A549 (cell line): ENCODE results near the gene TNRC6A. TPM values are rescaled to one million over a fixed set of nuclear protein-coding genes. Genes with fewer than 3 reads are reported as not detected.
A peak's percentile ranks its signal among the peaks of the same experiment; 100 is the strongest.

Experiments
- ATAC-seq, 2 experiments: fragments of 200-7000 bp in 1 of 2; fragments of >200 bp in 1 of 2; cut with Nextera tagmentation in 1 of 2; cut with Tn5 transposase in 1 of 2; 3 replicates each; pipeline versions ENCODE4 v1.8.0 to v1.9.1; 2018 to 2020; ENCODE audit warnings: mild to moderate bottlenecking in 1 of 2, moderate library complexity in 1 of 2
- CTCF ChIA-PET: fragments of 300-600 bp; sonication (Branson Sonifier 250); formaldehyde crosslinking; extraction: SDS; loops from one replicate; lab custom pipeline; 2021; ENCODE audit warnings: antibody characterized with exemption, inconsistent platforms; lab: Yijun Ruan, JAX
- POLR2A ChIA-PET: fragments of 350-600 bp; formaldehyde crosslinking; extraction: SDS; loops from one replicate; lab custom pipeline; 2021; ENCODE audit warnings: antibody characterized with exemption, inconsistent platforms; lab: Yijun Ruan, JAX
- DNase-seq, 2 experiments: peaks; one replicate each; pipeline versions ENCODE4 v3.0.0 to v3.0.0-alpha.2; 2011 to 2016; ENCODE audit warnings: low read depth in 1 of 2, low spot score in 1 of 2
- FAIRE-seq: peaks from 2 replicates; lab custom pipeline; 2011; peaks lifted over from hg19 to GRCh38; lab: Jason Lieb, UNC
- H3K27ac ChIP-seq, 2 experiments: fragments of >200 bp; sonication (Bioruptor Twin); formaldehyde crosslinking; 3 replicates each; pipeline ENCODE4 v1.5.1; 2016 to 2017
- H3K4me1 ChIP-seq: fragments of >200 bp; sonication (Bioruptor Twin); formaldehyde crosslinking; 3 replicates; pipeline ENCODE4 v1.6.1; 2016
- H3K4me2 ChIP-seq: fragments of >200 bp; sonication (Bioruptor Twin); formaldehyde crosslinking; 3 replicates; pipeline ENCODE4 v1.6.1; 2016
- H3K4me3 ChIP-seq: fragments of >200 bp; sonication (Bioruptor Twin); formaldehyde crosslinking; 3 replicates; pipeline ENCODE4 v1.5.1; 2016
- H3K9me3 ChIP-seq: fragments of >200 bp; sonication (Bioruptor Twin); formaldehyde crosslinking; 3 replicates; pipeline ENCODE4 v1.6.1; 2016
- BCL3 ChIP-seq: fragments of >200 bp; sonication (Bioruptor Twin); formaldehyde crosslinking; IDR thresholded peaks from 3 replicates; pipeline ENCODE4 v1.6.1; 2016
- BHLHE40 ChIP-seq: IDR thresholded peaks from 2 replicates; pipeline ENCODE4 v1.6.1; 2012; ENCODE audit warnings: low read depth, low read length, inconsistent platforms
- CBX8 ChIP-seq: fragments of 200-600 bp; sonication (generic); IDR thresholded peaks from 2 replicates; pipeline ENCODE4 v1.6.1; 2016
- ELK1 ChIP-seq: fragments of 150-350 bp; IDR thresholded peaks from 2 replicates; pipeline ENCODE4 v1.6.1; 2014; ENCODE audit warnings: low read depth, mild to moderate bottlenecking, low read length
- FOSL2 ChIP-seq, 2 experiments: fragments of 450-650 bp in 1 of 2; fragments of >200 bp in 1 of 2; sonication (Bioruptor Twin) in 1 of 2; formaldehyde crosslinking; IDR thresholded peaks; 2 replicates each; pipeline versions ENCODE4 v1.5.0 to v1.6.1; 2016 to 2020; ENCODE audit warnings: mild to moderate bottlenecking in 1 of 2, moderate library complexity in 1 of 2
- GATA3 ChIP-seq: IDR thresholded peaks from 2 replicates; pipeline ENCODE4 v1.6.1; 2012; ENCODE audit warnings: borderline replicate concordance
- HDAC2 ChIP-seq: fragments of 200-600 bp; sonication (generic); IDR thresholded peaks from 2 replicates; pipeline ENCODE4 v1.6.1; 2016
- MAFK ChIP-seq: fragments of 450-650 bp; IDR thresholded peaks from 2 replicates; pipeline ENCODE4 v1.6.1; 2014; ENCODE audit not compliant: partially characterized antibody
- MYC ChIP-seq: IDR thresholded peaks from 2 replicates; pipeline ENCODE4 v1.6.1; 2012; ENCODE audit warnings: mild to moderate bottlenecking, inconsistent platforms, low read length, improper control_type of control experiment, borderline replicate concordance
- RCOR1 ChIP-seq: fragments of 150-350 bp; IDR thresholded peaks from 2 replicates; pipeline ENCODE4 v1.6.1; 2014; ENCODE audit warnings: antibody characterized with exemption, low read length, low read depth
- REST ChIP-seq: fragments of 200-600 bp; sonication (generic); IDR thresholded peaks from 2 replicates; pipeline ENCODE4 v1.6.1; 2016; ENCODE audit warnings: antibody characterized with exemption, mild to moderate bottlenecking, moderate library complexity
- RFX5 ChIP-seq: fragments of 450-650 bp; IDR thresholded peaks from 2 replicates; pipeline ENCODE4 v1.7.1; 2014; ENCODE audit warnings: antibody characterized with exemption, mild to moderate bottlenecking, moderate library complexity
- RNF2 ChIP-seq: fragments of 200-600 bp; sonication (generic); IDR thresholded peaks from 2 replicates; pipeline ENCODE4 v1.6.1; 2016; ENCODE audit warnings: low read depth, mild to moderate bottlenecking, antibody characterized with exemption, moderate library complexity, borderline replicate concordance
- TP53 ChIP-seq: fragments of 250-450 bp; sonication (Bioruptor Pico); IDR thresholded peaks from 2 replicates; pipeline ENCODE4 v1.5.0; 2021; ENCODE audit warnings: mild to moderate bottlenecking, moderate library complexity
- WGBS: methylation state at CpG from one replicate; pipeline ENCODE4 v1.1.6; 2017; ENCODE audit errors: missing lambda C conversion rate; 5-methylcytosine and 5-hydroxymethylcytosine counted together
- polyA plus RNA-seq, 4 experiments: library from polyadenylated mRNA; depleted of rRNA in 3 of 4; stranded (reverse); fragments of >200 nt; fragmentation: RNase III in 1 of 4; extraction: RNeasy Plus Mini Kit Qiagen cat#74134 plus additional on column Dnase treatment in 1 of 4; gene quantifications; 2 replicates in 3 of 4; 3 replicates in 1 of 4; pipeline ENCODE4 v1.2.3, GENCODE V29; 2011 to 2017
- TF ChIP-seq, protein P1 (sequence below): fragments of >200 bp; sonication (Bioruptor Twin); formaldehyde crosslinking; IDR thresholded peaks from 2 replicates; pipeline ENCODE4 v1.6.1; 2016
- TF ChIP-seq, protein P2 (sequence below): fragments of 250-450 bp; sonication (Bioruptor Pico); IDR thresholded peaks from 2 replicates; pipeline ENCODE4 v1.5.0; 2021; ENCODE audit warnings: mild to moderate bottlenecking, moderate library complexity, borderline replicate concordance

The TNRC6A gene
- polyA plus RNA-seq, 2 of the 4 experiments (the other 2 are of a cell fraction): 26.7 to 51.6 TPM

- CTCF ChIA-PET: interaction anchor here (0.9 kb wide), 1 partner anchor 66 kb away, joined by 3 read pairs; no protein-coding TSS in a partner anchor
- FAIRE-seq (no peak), DNase-seq (no peak), ATAC-seq (no peak)
- WGBS: 93% methylated on average over 1 of the region's 1 CpG
- TF ChIP-seq REST (no peak), CBX8 (no peak), HDAC2 (no peak)
- Histone ChIP-seq H3K4me3 (no peak overlapping the region), H3K9me3 (no peaks in the 10 kb centered on the region), H3K4me1 (peaks cover 48% of the 10 kb centered on the region), H3K4me2 (no peak overlapping the region), H3K27ac (no peak overlapping the region)
- POLR2A ChIA-PET: no interaction called here
These were observed 4.9 kb downstream of the TNRC6A start for GRCh38 chr16:24734382-24734781.

DNA sequence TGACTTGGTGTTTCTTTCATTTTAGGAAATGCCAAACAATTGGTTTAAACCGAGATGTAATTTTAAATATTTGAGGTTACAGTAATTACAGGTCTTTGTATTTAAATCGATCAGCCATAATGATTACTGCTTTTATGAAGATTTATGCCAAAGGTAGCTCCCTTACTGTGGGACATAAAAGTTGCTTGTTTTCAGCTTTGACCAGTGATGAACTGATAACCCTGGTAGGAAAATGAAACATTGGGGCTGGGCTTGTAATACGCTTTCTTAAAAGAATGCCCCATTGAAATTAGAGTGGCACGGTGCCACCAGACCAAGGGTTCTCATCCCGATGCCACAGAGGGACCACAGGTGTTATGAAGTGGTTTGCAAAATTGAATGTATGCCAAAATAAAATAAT, 7.3 kb downstream of the TNRC6A start:
- Histone ChIP-seq H3K4me2 (peak overlapping the region; percentile 66), H3K27ac (peak overlapping the region; percentile 36 to 57; a peak in 4 of 6 replicates), H3K4me3 (0 out of 3 replicates have a peak overlapping the region, but pooled peaks have one; percentile 6), H3K9me3 (no peaks in the 10 kb centered on the region), H3K4me1 (peaks cover 42% of the 10 kb centered on the region)
- POLR2A ChIA-PET: no interaction called here
- WGBS: 59% methylated on average over 5 of the region's 5 CpGs
- TF ChIP-seq RFX5 (no peak), CBX8 (no peak), BHLHE40 (no peak), RNF2 (no peak), RCOR1 (no peak), ELK1 (no peak)
- TF ChIP-seq, protein P1, sequence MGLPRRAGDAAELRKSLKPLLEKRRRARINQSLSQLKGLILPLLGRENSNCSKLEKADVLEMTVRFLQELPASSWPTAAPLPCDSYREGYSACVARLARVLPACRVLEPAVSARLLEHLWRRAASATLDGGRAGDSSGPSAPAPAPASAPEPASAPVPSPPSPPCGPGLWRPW: no peak
- TF ChIP-seq, protein P2, sequence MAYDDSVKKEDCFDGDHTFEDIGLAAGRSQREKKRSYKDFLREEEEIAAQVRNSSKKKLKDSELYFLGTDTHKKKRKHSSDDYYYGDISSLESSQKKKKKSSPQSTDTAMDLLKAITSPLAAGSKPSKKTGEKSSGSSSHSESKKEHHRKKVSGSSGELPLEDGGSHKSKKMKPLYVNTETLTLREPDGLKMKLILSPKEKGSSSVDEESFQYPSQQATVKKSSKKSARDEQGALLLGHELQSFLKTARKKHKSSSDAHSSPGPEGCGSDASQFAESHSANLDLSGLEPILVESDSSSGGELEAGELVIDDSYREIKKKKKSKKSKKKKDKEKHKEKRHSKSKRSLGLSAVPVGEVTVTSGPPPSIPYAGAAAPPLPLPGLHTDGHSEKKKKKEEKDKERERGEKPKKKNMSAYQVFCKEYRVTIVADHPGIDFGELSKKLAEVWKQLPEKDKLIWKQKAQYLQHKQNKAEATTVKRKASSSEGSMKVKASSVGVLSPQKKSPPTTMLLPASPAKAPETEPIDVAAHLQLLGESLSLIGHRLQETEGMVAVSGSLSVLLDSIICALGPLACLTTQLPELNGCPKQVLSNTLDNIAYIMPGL (CRISPR knock-in tag): no peak
- CTCF ChIA-PET: interaction anchor here (1.5 kb wide), 1 partner anchor 12 kb away, joined by 4 read pairs; no protein-coding TSS in a partner anchor
- DNase-seq (no peak), ATAC-seq (no peak), FAIRE-seq (no peak)

DNA sequence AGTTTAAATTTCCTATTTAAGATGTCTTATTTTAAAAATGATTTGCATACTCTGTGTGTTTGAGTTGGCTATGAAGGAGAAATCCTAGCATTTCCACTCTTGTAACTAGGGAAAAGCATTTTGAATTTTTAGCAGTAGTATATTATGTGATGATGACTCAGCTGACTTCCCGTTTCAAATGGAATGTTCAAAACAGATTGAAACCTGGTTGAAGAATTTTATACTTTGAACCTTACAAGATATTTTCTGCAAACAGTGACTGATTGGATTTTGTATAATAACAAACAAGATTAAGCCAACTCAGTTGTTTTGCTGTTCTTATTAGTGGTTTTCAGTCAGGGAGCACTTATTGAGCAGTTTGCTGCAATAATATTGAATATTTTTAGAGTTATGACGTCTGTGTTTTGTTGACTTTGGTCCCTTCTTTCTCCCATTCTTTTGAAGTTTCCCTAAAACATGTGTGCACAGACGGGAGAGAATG, 8.0 kb downstream of the TNRC6A start:
- peak overlapping the region; percentile 36 to 57; a peak in 4 of 6 replicates for H3K27ac ChIP-seq
- ATAC-seq: peak in 1 of 2 experiments; percentile 49; a peak in 2 of 6 replicates
- H3K9me3 ChIP-seq: no peaks in the 10 kb centered on the region
- peak overlapping the region; percentile 66 for H3K4me2 ChIP-seq
- 5% methylated on average over 3 of the region's 3 CpGs for WGBS
- POLR2A ChIA-PET: no interaction called here
- H3K4me3 ChIP-seq: 0 out of 3 replicates have a peak overlapping the region, but pooled peaks have one; percentile 6
- peak; percentile 7 for FAIRE-seq
- CTCF ChIA-PET: interaction anchor here (0.9 to 1.5 kb wide), 2 partner anchors 11 to 85 kb away, joined by 3 to 4 read pairs; no protein-coding TSS in a partner anchor
- DNase-seq: no peak
- H3K4me1 ChIP-seq: peaks cover 39% of the 10 kb centered on the region
- TF ChIP-seq TP53 (CRISPR knock-in tag) (no peak), MAFK (peak; percentile 62), BCL3 (no peak), FOSL2 (IDR thresholded peaks at IDR 0.05) (peak; percentile 19; the same call in 1 of the 2 replicates), FOSL2 (CRISPR knock-in tag; IDR thresholded peaks at IDR 0.05) (peak; percentile 48), MYC (no peak), GATA3 (no peak)
